ENCODE data around the gene NXN.

The NXN gene

GRCh38 chr17:944266-944826, 35.2 kb downstream of the NXN start:
- no peak for TF ChIP-seq CTCF (IDR thresholded peaks at IDR 0.05; ENCODE audit: low read depth, low read length, missing control alignments)

GRCh38 chr17:935485-935884, 44.1 kb downstream of the NXN start:
- DNase-seq (ENCODE audit: low read depth): no peak
- TF ChIP-seq CTCF (IDR thresholded peaks at IDR 0.05; ENCODE audit: low read depth, low read length, missing control alignments): no peak

More at GRCh38 chr17:944266-944826, 35.2 kb downstream of the NXN start:
- no peak overlapping the region for H3K4me3 ChIP-seq (ENCODE audit: low read depth, low read length)
- no peak for DNase-seq (ENCODE audit: low read depth)

GRCh38 chr17:933312-934073, 46.1 kb downstream of the NXN start:
- no peak for TF ChIP-seq CTCF (IDR thresholded peaks at IDR 0.05; ENCODE audit: low read depth, low read length, missing control alignments)
- no peak for DNase-seq (ENCODE audit: low read depth)
- H3K4me3 ChIP-seq (ENCODE audit: low read depth, low read length): no peak overlapping the region

More at GRCh38 chr17:935485-935884, 44.1 kb downstream of the NXN start:
- no peak overlapping the region for H3K4me3 ChIP-seq (ENCODE audit: low read depth, low read length)

- no peak for DNase-seq (ENCODE audit: low read depth)
- H3K4me3 ChIP-seq (ENCODE audit: low read depth, low read length): no peak overlapping the region
- no peak for TF ChIP-seq CTCF (IDR thresholded peaks at IDR 0.05; ENCODE audit: low read depth, low read length, missing control alignments)
These were observed 49.3 kb downstream of the NXN start for GRCh38 chr17:930258-930657.

GRCh38 chr17:929586-929985, 50.0 kb downstream of the NXN start:
- no peak overlapping the region for H3K4me3 ChIP-seq (ENCODE audit: low read depth, low read length)
- no peak for DNase-seq (ENCODE audit: low read depth)
- TF ChIP-seq CTCF (IDR thresholded peaks at IDR 0.05; ENCODE audit: low read depth, low read length, missing control alignments): no peak

- H3K4me3 ChIP-seq (ENCODE audit: low read depth, low read length): no peak overlapping the region
- TF ChIP-seq CTCF (IDR thresholded peaks at IDR 0.05; ENCODE audit: low read depth, low read length, missing control alignments): no peak
- no peak for DNase-seq (ENCODE audit: low read depth)
These were observed 51.7 kb downstream of the NXN start for GRCh38 chr17:927611-928461.

Data from GM12864 (cell line).